GM18873 (cell line): Measurements from ENCODE around the gene ZEB1.
"Not testable (repeated sequence)": the region's sequence is repeated elsewhere in the genome, so short reads cannot be mapped to it uniquely, and the experiment has no call there.

Source experiments
- ATAC-seq: cut with Tn5 transposase; IDR thresholded peaks from one replicate; pipeline ENCODE4 v1.9.1; 2021; ENCODE audit warnings: mild to moderate bottlenecking, moderate library complexity, moderate number of reproducible peaks; ENCODE audit not compliant: unreplicated experiment, low FRiP score

Gene ZEB1

DNA sequence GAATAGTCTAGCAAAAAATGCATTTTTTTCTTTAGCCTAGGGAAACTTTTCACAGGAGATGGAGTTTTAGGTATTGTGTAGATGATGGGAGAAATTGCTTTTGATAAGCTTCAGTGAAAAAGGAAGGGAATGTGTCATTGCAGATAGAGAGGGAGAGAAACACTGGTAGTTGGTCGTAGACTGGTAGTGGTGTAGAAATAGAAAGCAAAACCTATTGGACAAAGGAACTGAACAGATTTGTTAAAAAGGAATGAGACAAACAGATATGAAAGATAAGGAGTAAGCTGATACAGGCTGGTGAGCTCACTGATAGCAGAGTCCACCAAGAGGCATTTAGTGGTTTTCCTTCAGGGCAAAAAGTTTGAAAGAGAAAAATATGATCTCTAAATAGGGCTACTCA lies 94.3 kb downstream of the ZEB1 start:
- ATAC-seq = no peak

DNA sequence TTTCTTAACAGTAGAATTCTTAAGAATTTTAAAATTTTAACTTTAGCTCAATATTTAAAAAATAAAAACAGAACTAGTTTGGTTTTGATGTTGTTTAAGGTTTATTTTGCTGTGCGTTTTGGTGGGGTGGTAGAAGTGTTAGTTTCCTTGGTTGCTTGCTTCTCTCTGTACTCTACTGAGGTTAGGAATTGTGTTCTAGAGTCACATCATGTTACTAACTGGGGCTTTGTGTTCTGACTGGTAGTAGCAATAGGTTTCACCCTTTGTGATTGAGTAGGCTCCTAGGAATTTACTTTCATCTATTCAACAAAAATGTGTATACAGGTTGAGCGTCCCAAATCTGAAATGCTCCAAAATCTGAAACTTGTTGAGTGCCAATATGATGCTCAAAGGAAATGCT lies 99.5 kb downstream of the ZEB1 start:
- ATAC-seq = no peak

GRCh38 chr10:31419394-31420063 lies 100.5 kb downstream of the ZEB1 start:
- no peak for ATAC-seq

GRCh38 chr10:31421322-31421721 lies 102.3 kb downstream of the ZEB1 start:
- ATAC-seq = no peak

DNA sequence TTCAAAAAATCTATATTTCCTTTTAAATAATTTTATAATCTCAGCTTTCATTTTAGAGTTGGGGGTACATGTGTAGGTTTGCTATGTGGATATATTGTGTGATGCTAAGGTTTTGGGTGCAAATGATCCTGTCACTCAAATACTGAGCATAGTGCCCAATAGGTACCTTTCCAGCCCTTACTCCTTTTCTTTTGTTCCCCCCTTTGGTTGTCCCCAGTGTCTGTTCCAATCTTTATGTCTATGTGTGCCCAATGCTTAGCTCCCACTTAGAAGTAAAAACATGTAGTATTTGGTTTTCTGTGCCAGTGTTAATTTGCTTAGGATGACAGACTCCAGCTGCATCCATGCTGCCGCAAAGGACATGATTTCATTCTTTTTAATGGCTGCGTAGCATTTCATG lies 103.6 kb downstream of the ZEB1 start:
- no peak for ATAC-seq

GRCh38 chr10:31424473-31424872 lies 105.5 kb downstream of the ZEB1 start:
- ATAC-seq = no peak

DNA sequence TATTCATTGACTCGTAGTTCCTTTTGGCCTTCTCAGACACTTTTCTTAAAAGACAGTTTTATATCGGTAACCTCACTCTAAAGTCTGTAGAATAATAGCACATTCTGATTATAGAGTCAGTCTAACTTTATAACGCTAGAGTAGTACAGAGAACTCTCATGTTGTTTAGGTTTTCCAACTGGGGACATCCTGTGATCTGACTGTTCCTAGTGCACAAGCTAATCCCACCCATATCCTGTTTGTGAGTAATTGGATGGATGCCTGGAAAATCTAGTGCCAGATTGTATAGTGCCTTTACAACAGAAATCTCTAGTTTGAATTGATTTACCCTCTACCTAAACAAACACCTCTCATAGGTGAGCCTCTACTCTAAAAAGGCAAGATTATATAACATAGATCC lies 107.4 kb downstream of the ZEB1 start:
- no peak for ATAC-seq

DNA sequence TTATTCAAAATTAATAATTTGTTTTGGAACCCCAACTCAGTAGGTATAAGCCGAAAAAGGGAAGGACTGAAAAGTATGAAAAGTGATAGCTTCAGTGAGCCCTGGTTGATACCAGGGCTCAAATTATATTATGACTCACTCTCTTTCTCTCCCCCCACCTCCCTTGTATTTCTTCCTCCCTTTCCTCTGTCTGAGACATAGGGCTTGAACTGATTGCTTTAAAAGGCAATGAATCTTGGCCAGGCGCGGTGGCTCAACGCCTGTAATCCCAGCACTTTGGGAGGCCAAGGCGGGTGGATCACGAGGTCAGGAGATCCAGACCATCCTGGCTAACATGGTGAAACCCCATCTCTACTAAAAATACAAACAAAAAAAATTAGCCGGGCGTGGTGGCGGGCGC lies 108.3 kb downstream of the ZEB1 start:
- not testable (repeated sequence) for ATAC-seq

DNA sequence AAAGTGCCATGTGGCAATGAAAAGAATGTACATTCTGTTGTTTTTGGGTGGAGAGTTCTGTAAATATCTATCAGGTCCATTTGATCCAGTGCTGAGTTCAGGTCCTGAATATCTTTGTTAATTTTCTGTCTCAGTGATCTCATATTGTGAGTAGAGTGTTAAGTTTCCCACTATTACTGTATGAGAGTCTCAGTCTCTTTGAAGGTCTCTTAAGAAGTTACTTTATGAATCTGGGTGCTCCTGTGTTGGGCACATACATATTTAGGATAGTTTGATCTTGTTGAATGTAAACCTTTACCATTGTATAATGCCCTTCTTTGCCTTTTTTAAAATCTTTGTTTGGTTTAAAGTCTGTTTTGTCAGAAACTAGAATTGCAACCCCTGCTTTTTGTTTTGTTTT lies 109.5 kb downstream of the ZEB1 start:
- ATAC-seq = not testable (repeated sequence)

- no peak for ATAC-seq
These were observed 112.0 kb downstream of the ZEB1 start for GRCh38 chr10:31431021-31431420.

- no peak for ATAC-seq
These were observed 118.9 kb downstream of the ZEB1 start for GRCh38 chr10:31437959-31438358.

GRCh38 chr10:31451766-31452165 lies 132.8 kb downstream of the ZEB1 start:
- no peak for ATAC-seq

- ATAC-seq = no peak
These were observed 137.5 kb downstream of the ZEB1 start for GRCh38 chr10:31456468-31456867.

DNA sequence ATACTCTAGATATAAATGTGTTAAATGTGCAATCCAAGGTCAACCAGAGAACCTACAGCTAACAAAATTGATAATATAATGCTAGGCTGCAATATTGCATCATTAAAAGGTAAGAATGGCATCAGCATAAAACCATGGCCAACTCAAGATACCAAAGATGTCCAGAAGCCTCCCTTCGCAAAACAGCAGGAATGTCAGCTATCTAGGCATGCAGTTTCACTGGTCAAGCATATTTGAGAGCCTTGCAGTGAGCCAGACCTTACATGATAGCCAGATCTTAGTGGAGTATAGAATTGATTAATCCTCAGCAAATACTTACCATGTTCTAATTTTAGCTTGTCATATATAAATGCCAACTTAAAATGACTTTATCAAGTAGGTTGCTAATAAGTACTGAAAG lies 138.8 kb downstream of the ZEB1 start:
- ATAC-seq = no peak

GRCh38 chr10:31458974-31459373 lies 140.0 kb downstream of the ZEB1 start:
- ATAC-seq = no peak

GRCh38 chr10:31460242-31460641 lies 141.2 kb downstream of the ZEB1 start:
- no peak for ATAC-seq

- ATAC-seq = no peak
These were observed 145.5 kb downstream of the ZEB1 start for GRCh38 chr10:31464552-31464951.

GRCh38 chr10:31466313-31466712 lies 147.3 kb downstream of the ZEB1 start:
- no peak for ATAC-seq

- no peak for ATAC-seq
These were observed 148.9 kb downstream of the ZEB1 start for GRCh38 chr10:31467791-31468535.

GRCh38 chr10:31468536-31468859 lies 149.5 kb downstream of the ZEB1 start:
- no peak for ATAC-seq

DNA sequence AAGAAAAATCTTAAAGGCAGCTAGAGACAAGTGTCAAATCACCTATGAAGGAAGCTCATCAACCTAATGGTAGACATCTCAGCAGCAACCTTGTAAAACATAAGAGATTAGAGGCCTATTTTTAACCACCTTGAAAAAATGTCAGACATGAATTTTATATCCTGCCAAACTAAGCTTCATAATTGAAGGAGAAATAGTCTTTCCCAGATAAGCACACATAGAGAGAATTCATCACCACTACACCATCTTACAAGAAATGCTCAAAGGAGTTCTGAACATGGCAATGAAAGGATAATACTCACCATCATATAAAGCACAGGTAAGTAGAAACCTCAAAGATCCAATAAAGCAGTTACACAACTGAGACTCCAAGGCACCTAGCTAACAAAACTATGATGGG lies 156.5 kb downstream of the ZEB1 start:
- ATAC-seq = no peak

- ATAC-seq = no peak
These were observed 157.1 kb downstream of the ZEB1 start for GRCh38 chr10:31476088-31476487.
